Uterus (tissue), 4 donors: ENCODE results near the gene RAB11FIP4. TPM values are rescaled to one million over a fixed set of nuclear protein-coding genes. Genes with fewer than 3 reads are reported as not detected.

Experiments
- DNase-seq, 2 donors: peaks; one replicate each; pipeline ENCODE4 v3.0.0-alpha.2; 2019 to 2020
- H3K27ac ChIP-seq, 2 donors: fragments of 200-600 bp; sonication (generic); 1 replicate in 1 of 2; 2 replicates in 1 of 2; pipeline ENCODE4 v1.5.1; 2016 to 2018
- H3K27me3 ChIP-seq, 2 donors: fragments of 200-600 bp; sonication (generic); one replicate each; pipeline ENCODE4 v1.5.1; 2018 to 2019; ENCODE audit warnings: control low read depth in 1 of 2
- H3K36me3 ChIP-seq, 2 donors: fragments of 200-600 bp; sonication (generic); one replicate each; pipeline ENCODE4 v1.5.1; 2019; ENCODE audit warnings: control low read depth in 1 of 2
- H3K4me1 ChIP-seq, 2 donors: fragments of 200-600 bp; sonication (generic); one replicate each; pipeline ENCODE4 v1.5.1; 2018 to 2019; ENCODE audit warnings: control low read depth in 1 of 2
- H3K4me3 ChIP-seq, 2 donors: fragments of 200-600 bp; sonication (generic); 1 replicate in 1 of 2; 2 replicates in 1 of 2; pipeline ENCODE4 v1.5.1; 2018 to 2019; ENCODE audit warnings: mild to moderate bottlenecking in 1 of 2
- H3K9me3 ChIP-seq, 2 donors: fragments of 200-600 bp; sonication (generic); one replicate each; pipeline ENCODE4 v1.5.1; 2019; ENCODE audit warnings: control low read depth in 1 of 2
- CTCF ChIP-seq, 4 experiments: fragments of 200-600 bp in 2 of 4; fragments of 450-650 bp in 2 of 4; sonication (generic) in 2 of 4; IDR thresholded peaks; one replicate each; pipeline ENCODE4 v1.5.1; 2016 to 2019; ENCODE audit warnings: antibody characterized with exemption in 4 of 4, mild to moderate bottlenecking in 2 of 4, moderate library complexity in 1 of 4
- POLR2A ChIP-seq, 2 donors: fragments of 450-650 bp; IDR thresholded peaks; one replicate each; pipeline ENCODE4 v1.6.1; 2016; ENCODE audit warnings: antibody characterized with exemption in 2 of 2, mild to moderate bottlenecking in 1 of 2, moderate library complexity in 1 of 2
- intact Hi-C: fragments of 100-400 bp; cut with DNase I; formaldehyde crosslinking; loops from one replicate; pipeline ENCODE4 v1.15.1; 2023; ENCODE audit warnings: low total_unique reads
- total RNA-seq, 4 donors: library from RNA; depleted of rRNA in 3 of 4; stranded (reverse); fragments of >200 nt in 3 of 4; gene quantifications; one replicate each; pipeline versions ENCODE4 v1.1.0 to v1.2.4, GENCODE V29; 2014 to 2023
- donor health status: DM: yes; HTN: yes; CAD: no.

RAB11FIP4 gene
- total RNA-seq, 4 donors from 2014 or later: 7.2 to 12.0 TPM; not detected in 2

DNA sequence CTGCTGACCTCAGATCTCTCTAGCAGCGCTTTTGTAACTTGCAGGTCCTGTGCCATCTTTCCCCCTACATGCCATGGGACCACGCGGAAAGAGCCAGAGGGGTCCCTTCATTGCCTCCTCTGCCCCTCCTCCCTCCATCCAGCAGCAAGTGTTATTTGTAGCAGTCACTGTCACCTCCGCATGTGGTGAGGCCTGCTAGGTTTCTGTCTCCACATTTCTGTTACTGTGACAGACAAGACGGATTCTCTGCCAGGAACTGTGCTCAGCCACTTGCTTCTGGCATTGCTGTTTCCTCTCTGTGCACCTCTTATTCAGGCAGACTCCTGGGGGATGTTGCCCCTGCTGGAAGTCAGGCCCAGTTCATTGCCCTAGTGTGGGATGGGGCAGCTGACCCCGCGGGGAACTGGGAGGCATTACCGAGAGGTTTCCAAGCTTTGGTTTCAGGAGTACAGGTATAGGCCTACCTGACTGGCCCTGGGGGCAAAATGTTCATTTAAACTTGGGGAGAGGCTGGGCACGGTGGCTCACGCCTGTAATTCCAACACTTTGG, 61.2 kb downstream of the RAB11FIP4 start:
- TF ChIP-seq CTCF (IDR thresholded peaks at IDR 0.05): no peak
- TF ChIP-seq POLR2A (IDR thresholded peaks at IDR 0.05): no peak
- H3K27me3 ChIP-seq: no peaks in the 10 kb centered on the region
- intact Hi-C loops: no loop called here
- no peaks in the 10 kb centered on the region for H3K36me3 ChIP-seq
- no peaks in the 10 kb centered on the region for H3K4me1 ChIP-seq
- no peak overlapping the region for H3K27ac ChIP-seq
- DNase-seq: no peak
- H3K4me3 ChIP-seq: no peak overlapping the region
- H3K9me3 ChIP-seq: no peaks in the 10 kb centered on the region

DNA sequence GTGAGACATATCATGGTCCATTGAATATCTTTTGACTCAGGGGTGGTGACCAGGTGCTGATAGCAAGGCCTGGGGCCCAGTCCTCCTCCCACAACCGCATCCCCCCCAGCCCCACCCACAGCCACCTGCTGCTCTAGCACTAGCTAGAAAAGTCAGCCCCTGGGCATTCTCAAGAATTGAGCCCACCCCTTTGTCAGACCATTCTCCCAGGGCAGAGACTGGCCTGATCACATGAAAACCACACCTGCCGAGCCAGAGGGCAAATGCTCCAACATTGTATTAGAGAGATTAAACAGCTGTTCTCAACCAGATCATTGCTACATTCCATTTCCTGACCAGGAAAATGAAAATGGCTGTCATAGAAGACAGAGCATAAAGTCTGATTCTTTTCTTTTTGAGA, 62.4 kb downstream of the RAB11FIP4 start:
- Histone ChIP-seq H3K4me3 (no peak overlapping the region), H3K27me3 (no peaks in the 10 kb centered on the region), H3K27ac (no peak overlapping the region), H3K9me3 (no peaks in the 10 kb centered on the region), H3K36me3 (no peaks in the 10 kb centered on the region), H3K4me1 (no peaks in the 10 kb centered on the region)
- intact Hi-C loops: no loop called here
- TF ChIP-seq CTCF (IDR thresholded peaks at IDR 0.05): no peak
- TF ChIP-seq POLR2A (IDR thresholded peaks at IDR 0.05): no peak
- DNase-seq: no peak

- intact Hi-C loops: no loop called here
- no peak for TF ChIP-seq POLR2A (IDR thresholded peaks at IDR 0.05)
- TF ChIP-seq CTCF (IDR thresholded peaks at IDR 0.05): no peak
Measured at GRCh38 chr17:31456814-31457213, 65.3 kb downstream of the RAB11FIP4 start.

DNA sequence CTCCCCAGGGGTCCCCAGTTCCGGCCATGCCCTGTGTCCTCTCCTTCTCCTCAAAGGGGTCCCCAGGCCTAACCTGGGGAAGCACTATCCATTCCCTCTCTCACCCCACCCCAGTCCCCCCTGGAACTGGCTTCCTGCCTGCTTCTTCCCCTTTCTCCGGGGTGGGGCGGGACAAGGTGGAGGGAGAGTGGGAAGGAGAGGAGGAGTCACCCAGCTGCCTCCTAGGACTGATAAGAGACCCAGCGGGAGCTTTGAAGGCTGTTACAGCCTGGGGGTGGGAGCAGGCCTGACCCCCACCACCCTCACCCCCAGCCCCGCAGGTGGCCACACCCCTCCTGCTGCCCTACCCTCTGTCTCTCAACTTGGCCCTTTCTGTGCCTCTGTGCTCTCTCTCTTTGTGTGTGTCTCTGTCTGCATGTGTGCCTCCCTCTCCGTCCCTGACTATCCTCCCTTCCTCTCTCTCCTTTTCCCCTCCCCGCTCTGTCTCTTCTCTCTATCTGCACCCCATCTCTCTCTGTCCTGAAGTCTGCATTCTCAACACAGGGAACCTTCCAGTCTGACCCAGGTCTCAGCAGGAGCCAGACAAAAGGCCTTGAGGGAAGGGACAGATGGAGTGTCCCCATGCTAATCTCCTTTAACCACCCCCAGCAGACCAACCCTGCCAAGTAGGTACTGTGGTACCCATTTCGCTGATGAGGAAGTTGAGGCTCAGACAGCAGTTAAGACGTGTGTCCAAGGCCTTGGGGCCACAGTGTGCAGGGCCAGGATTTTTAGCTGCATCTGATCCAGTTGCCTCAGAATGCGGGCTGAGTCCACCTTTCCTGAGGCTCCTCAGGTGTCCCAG, 66.1 kb downstream of the RAB11FIP4 start:
- H3K27me3 ChIP-seq: no peaks in the 10 kb centered on the region
- H3K9me3 ChIP-seq: no peaks in the 10 kb centered on the region
- intact Hi-C loops: no loop called here
- no peak for TF ChIP-seq CTCF (IDR thresholded peaks at IDR 0.05)
- no peak for TF ChIP-seq POLR2A (IDR thresholded peaks at IDR 0.05)
- no peaks in the 10 kb centered on the region for H3K36me3 ChIP-seq
- no peak overlapping the region for H3K27ac ChIP-seq
- H3K4me3 ChIP-seq: no peak overlapping the region
- H3K4me1 ChIP-seq: no peaks in the 10 kb centered on the region
- no peak for DNase-seq

More at GRCh38 chr17:31456814-31457213, 65.3 kb downstream of the RAB11FIP4 start:
- H3K27ac ChIP-seq: no peak overlapping the region
- no peak for DNase-seq
- no peaks in the 10 kb centered on the region for H3K27me3 ChIP-seq
- H3K36me3 ChIP-seq: no peaks in the 10 kb centered on the region
- no peaks in the 10 kb centered on the region for H3K9me3 ChIP-seq
- no peak overlapping the region for H3K4me3 ChIP-seq
- H3K4me1 ChIP-seq: no peaks in the 10 kb centered on the region

GRCh38 chr17:31458829-31459228, 67.4 kb downstream of the RAB11FIP4 start:
- intact Hi-C loops: no loop called here
- H3K27me3 ChIP-seq: no peaks in the 10 kb centered on the region

More at GRCh38 chr17:31458829-31459228, 67.4 kb downstream of the RAB11FIP4 start:
- no peak for DNase-seq
- H3K27ac ChIP-seq: no peak overlapping the region
- H3K9me3 ChIP-seq: no peaks in the 10 kb centered on the region
- H3K4me3 ChIP-seq: no peak overlapping the region
- H3K4me1 ChIP-seq: no peaks in the 10 kb centered on the region
- H3K36me3 ChIP-seq: no peaks in the 10 kb centered on the region
- TF ChIP-seq CTCF (IDR thresholded peaks at IDR 0.05): no peak
- no peak for TF ChIP-seq POLR2A (IDR thresholded peaks at IDR 0.05)
